ENCODE measurements around the gene MTNR1B.

DNA sequence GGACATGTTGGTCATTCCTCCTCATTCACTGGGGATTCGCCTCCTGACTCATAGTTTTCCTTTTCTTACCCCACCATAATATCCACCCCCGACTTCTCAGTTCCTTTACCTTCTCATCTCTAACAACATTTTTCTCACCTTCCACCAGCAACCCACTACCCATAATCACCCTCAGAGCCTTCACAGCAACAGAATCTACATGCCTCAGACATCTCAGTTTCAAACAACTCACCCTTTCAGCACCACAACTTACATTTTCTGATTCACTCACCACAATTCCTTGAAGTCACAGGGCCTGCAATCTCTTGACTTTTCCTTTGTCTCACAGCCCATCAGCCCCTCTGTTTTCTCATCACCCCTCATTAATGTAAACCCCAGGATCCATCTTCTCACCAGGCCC, 2.3 kb upstream of the MTNR1B start:
- TF ChIP-seq ATF1 (CRISPR knock-in tag; IDR thresholded peaks at IDR 0.05) (no peak), KDM1A (CRISPR knock-in tag; IDR thresholded peaks at IDR 0.05) (no peak), ZNF367 (CRISPR knock-in tag; IDR thresholded peaks at IDR 0.05; ENCODE audit: borderline replicate concordance) (no peak), ZBTB21 (CRISPR knock-in tag; IDR thresholded peaks at IDR 0.05) (no peak), POLR2A (IDR thresholded peaks at IDR 0.05; ENCODE audit: insufficient read depth in 1 of 2, low read depth in 2 of 2, low read length in 2 of 2) (no peak), ZNF619 (CRISPR knock-in tag; IDR thresholded peaks at IDR 0.05) (no peak), ZNF589 (CRISPR knock-in tag; conservative IDR thresholded peaks at IDR 0.05) (no peak), ZNF282 (IDR thresholded peaks at IDR 0.05; ENCODE audit: partially characterized antibody) (no peak), MYC (CRISPR knock-in tag; IDR thresholded peaks at IDR 0.05; ENCODE audit: borderline replicate concordance) (no peak)
- TF ChIP-seq, protein P1, sequence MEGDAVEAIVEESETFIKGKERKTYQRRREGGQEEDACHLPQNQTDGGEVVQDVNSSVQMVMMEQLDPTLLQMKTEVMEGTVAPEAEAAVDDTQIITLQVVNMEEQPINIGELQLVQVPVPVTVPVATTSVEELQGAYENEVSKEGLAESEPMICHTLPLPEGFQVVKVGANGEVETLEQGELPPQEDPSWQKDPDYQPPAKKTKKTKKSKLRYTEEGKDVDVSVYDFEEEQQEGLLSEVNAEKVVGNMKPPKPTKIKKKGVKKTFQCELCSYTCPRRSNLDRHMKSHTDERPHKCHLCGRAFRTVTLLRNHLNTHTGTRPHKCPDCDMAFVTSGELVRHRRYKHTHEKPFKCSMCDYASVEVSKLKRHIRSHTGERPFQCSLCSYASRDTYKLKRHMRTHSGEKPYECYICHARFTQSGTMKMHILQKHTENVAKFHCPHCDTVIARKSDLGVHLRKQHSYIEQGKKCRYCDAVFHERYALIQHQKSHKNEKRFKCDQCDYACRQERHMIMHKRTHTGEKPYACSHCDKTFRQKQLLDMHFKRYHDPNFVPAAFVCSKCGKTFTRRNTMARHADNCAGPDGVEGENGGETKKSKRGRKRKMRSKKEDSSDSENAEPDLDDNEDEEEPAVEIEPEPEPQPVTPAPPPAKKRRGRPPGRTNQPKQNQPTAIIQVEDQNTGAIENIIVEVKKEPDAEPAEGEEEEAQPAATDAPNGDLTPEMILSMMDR (CRISPR knock-in tag; IDR thresholded peaks at IDR 0.05) = no peak
- TF ChIP-seq, protein P2, sequence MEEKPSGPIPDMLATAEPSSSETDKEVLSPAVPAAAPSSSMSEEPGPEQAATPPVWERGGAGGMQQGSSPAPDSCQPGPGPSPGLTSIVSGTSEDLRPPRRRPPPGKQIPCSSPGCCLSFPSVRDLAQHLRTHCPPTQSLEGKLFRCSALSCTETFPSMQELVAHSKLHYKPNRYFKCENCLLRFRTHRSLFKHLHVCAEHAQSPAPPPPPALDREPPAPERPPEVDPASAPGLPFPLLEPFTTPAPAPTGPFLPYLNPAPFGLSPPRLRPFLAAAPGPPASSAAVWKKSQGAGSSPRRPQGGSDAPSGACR (CRISPR knock-in tag; IDR thresholded peaks at IDR 0.05) = no peak
- TF ChIP-seq, protein P3, sequence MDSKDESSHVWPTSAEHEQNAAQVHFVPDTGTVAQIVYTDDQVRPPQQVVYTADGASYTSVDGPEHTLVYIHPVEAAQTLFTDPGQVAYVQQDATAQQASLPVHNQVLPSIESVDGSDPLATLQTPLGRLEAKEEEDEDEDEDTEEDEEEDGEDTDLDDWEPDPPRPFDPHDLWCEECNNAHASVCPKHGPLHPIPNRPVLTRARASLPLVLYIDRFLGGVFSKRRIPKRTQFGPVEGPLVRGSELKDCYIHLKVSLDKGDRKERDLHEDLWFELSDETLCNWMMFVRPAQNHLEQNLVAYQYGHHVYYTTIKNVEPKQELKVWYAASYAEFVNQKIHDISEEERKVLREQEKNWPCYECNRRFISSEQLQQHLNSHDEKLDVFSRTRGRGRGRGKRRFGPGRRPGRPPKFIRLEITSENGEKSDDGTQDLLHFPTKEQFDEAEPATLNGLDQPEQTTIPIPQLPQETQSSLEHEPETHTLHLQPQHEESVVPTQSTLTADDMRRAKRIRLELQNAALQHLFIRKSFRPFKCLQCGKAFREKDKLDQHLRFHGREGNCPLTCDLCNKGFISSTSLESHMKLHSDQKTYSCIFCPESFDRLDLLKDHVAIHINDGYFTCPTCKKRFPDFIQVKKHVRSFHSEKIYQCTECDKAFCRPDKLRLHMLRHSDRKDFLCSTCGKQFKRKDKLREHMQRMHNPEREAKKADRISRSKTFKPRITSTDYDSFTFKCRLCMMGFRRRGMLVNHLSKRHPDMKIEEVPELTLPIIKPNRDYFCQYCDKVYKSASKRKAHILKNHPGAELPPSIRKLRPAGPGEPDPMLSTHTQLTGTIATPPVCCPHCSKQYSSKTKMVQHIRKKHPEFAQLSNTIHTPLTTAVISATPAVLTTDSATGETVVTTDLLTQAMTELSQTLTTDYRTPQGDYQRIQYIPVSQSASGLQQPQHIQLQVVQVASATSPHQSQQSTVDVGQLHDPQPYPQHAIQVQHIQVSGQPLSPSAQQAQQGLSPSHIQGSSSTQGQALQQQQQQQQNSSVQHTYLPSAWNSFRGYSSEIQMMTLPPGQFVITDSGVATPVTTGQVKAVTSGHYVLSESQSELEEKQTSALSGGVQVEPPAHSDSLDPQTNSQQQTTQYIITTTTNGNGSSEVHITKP (CRISPR knock-in tag; IDR thresholded peaks at IDR 0.05; ENCODE audit: low read depth) = no peak
